Testis (tissue), 2 donors: ENCODE results near the gene MEGF10.

Experiments
- POLR2A ChIP-seq: fragments of 450-650 bp; IDR thresholded peaks from one replicate; pipeline ENCODE4 v1.6.1; 2017; ENCODE audit warnings: antibody characterized with exemption, mild to moderate bottlenecking, moderate library complexity
- TF ChIP-seq, protein P1 (sequence below), 3 experiments: fragments of 450-650 bp in 2 of 3; fragments of 200-600 bp in 1 of 3; sonication (generic) in 1 of 3; IDR thresholded peaks; one replicate each; pipeline ENCODE4 v1.5.1; 2016 to 2019; ENCODE audit warnings: antibody characterized with exemption in 3 of 3, mild to moderate bottlenecking in 2 of 3, moderate library complexity in 1 of 3

DNA sequence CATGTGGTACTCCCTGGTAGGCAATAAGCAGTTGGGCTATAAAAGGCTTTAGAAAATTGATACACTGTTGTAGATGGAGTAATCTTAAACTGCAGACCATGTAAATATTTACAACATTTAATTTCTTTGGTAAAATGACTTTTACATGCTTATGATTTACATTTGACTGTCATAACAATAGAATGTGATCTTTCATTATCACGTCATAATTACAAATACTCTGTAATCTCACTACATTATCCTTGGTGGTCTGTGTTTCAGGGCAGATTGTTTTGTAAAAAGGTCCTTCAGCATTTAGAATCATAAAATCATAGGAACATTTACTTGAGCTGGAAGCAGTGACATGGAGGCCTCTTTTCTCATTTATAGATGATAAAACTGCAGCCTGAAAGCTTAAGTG is 153.6 kb downstream of the MEGF10 start:
- TF ChIP-seq, protein P1, sequence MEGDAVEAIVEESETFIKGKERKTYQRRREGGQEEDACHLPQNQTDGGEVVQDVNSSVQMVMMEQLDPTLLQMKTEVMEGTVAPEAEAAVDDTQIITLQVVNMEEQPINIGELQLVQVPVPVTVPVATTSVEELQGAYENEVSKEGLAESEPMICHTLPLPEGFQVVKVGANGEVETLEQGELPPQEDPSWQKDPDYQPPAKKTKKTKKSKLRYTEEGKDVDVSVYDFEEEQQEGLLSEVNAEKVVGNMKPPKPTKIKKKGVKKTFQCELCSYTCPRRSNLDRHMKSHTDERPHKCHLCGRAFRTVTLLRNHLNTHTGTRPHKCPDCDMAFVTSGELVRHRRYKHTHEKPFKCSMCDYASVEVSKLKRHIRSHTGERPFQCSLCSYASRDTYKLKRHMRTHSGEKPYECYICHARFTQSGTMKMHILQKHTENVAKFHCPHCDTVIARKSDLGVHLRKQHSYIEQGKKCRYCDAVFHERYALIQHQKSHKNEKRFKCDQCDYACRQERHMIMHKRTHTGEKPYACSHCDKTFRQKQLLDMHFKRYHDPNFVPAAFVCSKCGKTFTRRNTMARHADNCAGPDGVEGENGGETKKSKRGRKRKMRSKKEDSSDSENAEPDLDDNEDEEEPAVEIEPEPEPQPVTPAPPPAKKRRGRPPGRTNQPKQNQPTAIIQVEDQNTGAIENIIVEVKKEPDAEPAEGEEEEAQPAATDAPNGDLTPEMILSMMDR (IDR thresholded peaks at IDR 0.05), result no peak
- TF ChIP-seq POLR2A, result no peak
